Mammary epithelial cell (primary cell): ENCODE results near the gene YTHDC1.

Experiments used
- CTCF ChIP-seq, 2 donors: IDR thresholded peaks in 1 of 2; conservative IDR thresholded peaks in 1 of 2; 2 replicates each; pipeline ENCODE4 v1.5.1; 2011 to 2012; ENCODE audit warnings: inconsistent platforms in 2 of 2, low read length in 2 of 2, mild to moderate bottlenecking in 2 of 2, control low read depth in 1 of 2, low read depth in 1 of 2; ENCODE audit not compliant: insufficient read depth in 1 of 2; ENCODE audit errors: extremely low read depth in 1 of 2
- EZH2 ChIP-seq: IDR thresholded peaks from 2 replicates; pipeline ENCODE4 v1.6.1; 2012; ENCODE audit warnings: low read length, inconsistent platforms, borderline replicate concordance

GRCh38 chr4:68299492-68300457 is 50.1 kb downstream of the YTHDC1 start:
- no peak for TF ChIP-seq CTCF (conservative IDR thresholded peaks at IDR 0.05 in 1 of 2, IDR thresholded peaks at IDR 0.05 in 1 of 2; ENCODE audit: extremely low read depth in 1 of 2, insufficient read depth in 1 of 2, low read depth in 1 of 2, low read length in 2 of 2)
- TF ChIP-seq EZH2 = no peak
